ENCODE data around the gene GCC2. TPM values are rescaled to one million over a fixed set of nuclear protein-coding genes. Genes with fewer than 3 reads are reported as not detected.

Gene GCC2
- total RNA-seq, 2 donors from 2014 or later = 12.8 to 16.1 TPM

DNA sequence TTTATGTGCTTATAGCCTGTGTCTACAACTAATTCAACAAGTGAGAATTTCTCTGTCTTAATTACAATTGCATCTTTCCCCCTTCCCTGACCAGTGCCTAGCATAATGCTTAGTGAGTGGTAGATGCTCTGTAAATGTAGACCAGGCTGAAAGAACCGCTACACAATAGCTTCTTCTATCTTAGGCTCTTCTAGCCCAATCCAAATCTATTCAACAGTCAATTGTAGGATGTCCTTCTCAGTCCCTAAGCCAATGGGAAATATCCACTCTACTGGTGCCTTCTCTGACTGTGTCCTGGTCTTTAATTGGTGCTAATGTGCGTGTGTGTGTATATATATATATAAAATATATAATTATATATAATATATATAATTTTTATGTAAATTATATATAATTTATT lies 34.1 kb upstream of the GCC2 start:
- DNase-seq (ENCODE audit: low spot score) = no peak
- H3K4me1 ChIP-seq = no peaks in the 10 kb centered on the region
- H3K4me3 ChIP-seq = no peak overlapping the region
- H3K36me3 ChIP-seq = no peaks in the 10 kb centered on the region
- no peaks in the 10 kb centered on the region for H3K27me3 ChIP-seq
- TF ChIP-seq, protein P1, sequence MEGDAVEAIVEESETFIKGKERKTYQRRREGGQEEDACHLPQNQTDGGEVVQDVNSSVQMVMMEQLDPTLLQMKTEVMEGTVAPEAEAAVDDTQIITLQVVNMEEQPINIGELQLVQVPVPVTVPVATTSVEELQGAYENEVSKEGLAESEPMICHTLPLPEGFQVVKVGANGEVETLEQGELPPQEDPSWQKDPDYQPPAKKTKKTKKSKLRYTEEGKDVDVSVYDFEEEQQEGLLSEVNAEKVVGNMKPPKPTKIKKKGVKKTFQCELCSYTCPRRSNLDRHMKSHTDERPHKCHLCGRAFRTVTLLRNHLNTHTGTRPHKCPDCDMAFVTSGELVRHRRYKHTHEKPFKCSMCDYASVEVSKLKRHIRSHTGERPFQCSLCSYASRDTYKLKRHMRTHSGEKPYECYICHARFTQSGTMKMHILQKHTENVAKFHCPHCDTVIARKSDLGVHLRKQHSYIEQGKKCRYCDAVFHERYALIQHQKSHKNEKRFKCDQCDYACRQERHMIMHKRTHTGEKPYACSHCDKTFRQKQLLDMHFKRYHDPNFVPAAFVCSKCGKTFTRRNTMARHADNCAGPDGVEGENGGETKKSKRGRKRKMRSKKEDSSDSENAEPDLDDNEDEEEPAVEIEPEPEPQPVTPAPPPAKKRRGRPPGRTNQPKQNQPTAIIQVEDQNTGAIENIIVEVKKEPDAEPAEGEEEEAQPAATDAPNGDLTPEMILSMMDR (IDR thresholded peaks at IDR 0.05) = no peak
- no peak overlapping the region for H3K27ac ChIP-seq
- H3K9me3 ChIP-seq = no peaks in the 10 kb centered on the region

DNA sequence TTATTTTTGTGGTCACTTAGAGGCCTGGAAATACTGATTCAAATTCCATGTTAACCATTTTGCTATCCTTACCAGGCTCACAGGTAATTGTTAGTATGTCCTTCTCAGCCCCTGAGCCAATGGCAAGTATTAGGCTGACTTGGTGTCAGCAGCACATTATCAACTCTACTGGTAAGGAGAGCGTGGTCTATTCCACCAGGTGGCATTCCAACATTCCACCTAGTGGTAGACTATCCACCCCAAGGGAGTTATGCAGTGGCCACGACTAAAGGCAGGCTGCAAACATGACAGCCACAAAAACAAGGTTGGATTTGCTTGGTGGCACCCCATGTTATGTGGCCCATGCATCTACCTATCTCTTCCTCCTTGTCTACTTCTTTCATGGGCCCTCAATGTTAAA lies 31.8 kb upstream of the GCC2 start:
- Histone ChIP-seq H3K4me1 (no peaks in the 10 kb centered on the region), H3K27me3 (no peaks in the 10 kb centered on the region), H3K27ac (no peak overlapping the region), H3K36me3 (no peaks in the 10 kb centered on the region), H3K9me3 (no peaks in the 10 kb centered on the region), H3K4me3 (no peak overlapping the region)
- DNase-seq (ENCODE audit: low spot score) = no peak
- TF ChIP-seq, protein P1 (IDR thresholded peaks at IDR 0.05) = no peak

DNA sequence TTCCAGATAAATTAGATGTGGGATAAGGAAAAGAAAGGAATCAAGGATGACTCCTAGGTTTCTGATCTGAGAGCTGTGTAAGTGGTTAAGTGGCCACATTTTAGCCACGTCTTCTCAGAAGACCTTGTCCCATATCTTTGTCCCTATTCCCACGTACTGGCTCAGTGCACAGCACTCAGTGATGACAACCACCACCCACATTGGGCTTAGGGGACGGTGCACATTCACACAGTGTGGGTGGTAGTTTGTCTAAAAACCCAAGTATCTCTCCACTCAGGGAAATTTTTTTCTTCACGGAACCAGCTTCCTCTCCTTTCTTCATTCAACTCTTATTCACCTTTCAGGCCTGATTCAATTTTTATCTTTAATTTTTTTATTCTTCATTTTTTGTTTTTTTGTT lies 30.6 kb upstream of the GCC2 start:
- Histone ChIP-seq H3K4me3 (no peak overlapping the region), H3K27me3 (no peaks in the 10 kb centered on the region), H3K27ac (no peak overlapping the region), H3K9me3 (no peaks in the 10 kb centered on the region), H3K36me3 (no peaks in the 10 kb centered on the region), H3K4me1 (no peaks in the 10 kb centered on the region)
- TF ChIP-seq, protein P1 (IDR thresholded peaks at IDR 0.05) = no peak
- DNase-seq (ENCODE audit: low spot score) = no peak

GRCh38 chr2:108423067-108423466 lies 25.9 kb upstream of the GCC2 start:
- Histone ChIP-seq H3K27ac (no peak overlapping the region), H3K9me3 (no peaks in the 10 kb centered on the region), H3K4me1 (no peaks in the 10 kb centered on the region), H3K27me3 (no peaks in the 10 kb centered on the region), H3K4me3 (no peak overlapping the region), H3K36me3 (no peaks in the 10 kb centered on the region)
- TF ChIP-seq, protein P1 (IDR thresholded peaks at IDR 0.05) = no peak
- no peak for DNase-seq (ENCODE audit: low spot score)

DNA sequence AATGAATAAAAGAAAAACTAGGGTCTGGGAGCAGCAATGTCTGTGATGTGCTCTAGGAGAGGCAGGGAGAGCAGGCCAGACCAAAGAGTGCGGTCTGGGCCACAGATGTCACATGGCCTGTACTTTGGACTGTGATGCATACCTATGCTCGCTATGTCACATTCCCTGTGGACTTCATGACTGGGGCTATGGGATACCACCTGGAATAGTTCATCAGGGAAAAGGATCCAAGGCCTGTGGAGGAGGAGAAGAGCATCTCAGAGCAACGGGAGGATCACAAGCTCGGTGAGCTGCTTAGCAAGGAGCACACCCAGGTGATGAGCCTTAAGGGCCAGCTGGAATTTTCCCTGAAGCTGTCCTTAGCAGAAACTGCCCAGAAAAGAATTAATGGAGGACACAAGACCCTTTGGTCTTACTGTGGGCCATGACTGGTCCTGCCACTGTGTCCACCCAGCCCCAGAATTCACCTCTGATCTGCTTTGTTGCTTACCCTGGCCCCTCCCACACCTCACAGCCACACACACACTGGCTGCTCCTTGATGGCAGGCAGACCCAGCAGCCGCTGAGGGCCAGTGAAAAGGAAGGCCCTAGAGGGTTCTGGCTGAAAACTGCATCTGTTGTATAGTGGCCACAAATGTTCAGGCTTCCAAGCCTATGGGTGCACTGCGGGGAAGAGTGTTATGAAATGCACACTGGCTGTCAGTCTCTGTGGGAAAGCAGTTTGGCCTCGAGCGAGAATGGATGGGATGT lies 25.3 kb upstream of the GCC2 start:
- no peaks in the 10 kb centered on the region for H3K9me3 ChIP-seq
- TF ChIP-seq, protein P1 (IDR thresholded peaks at IDR 0.05) = no peak
- H3K36me3 ChIP-seq = no peaks in the 10 kb centered on the region
- H3K27ac ChIP-seq = no peak overlapping the region
- H3K27me3 ChIP-seq = no peaks in the 10 kb centered on the region
- no peaks in the 10 kb centered on the region for H3K4me1 ChIP-seq
- no peak overlapping the region for H3K4me3 ChIP-seq
- DNase-seq (ENCODE audit: low spot score) = no peak
